Measurements from ENCODE around the gene DOCK9. TPM values are rescaled to one million over a fixed set of nuclear protein-coding genes. Genes with fewer than 3 reads are reported as not detected.

The DOCK9 gene
- total RNA-seq, 1 donor from 2014 or later, result 24.1 TPM

GRCh38 chr13:98959291-98959690 is 18.6 kb downstream of the DOCK9 start:
- no peak for DNase-seq (ENCODE audit: extremely low spot score, unreplicated experiment)
- no peak for TF ChIP-seq CTCF (IDR thresholded peaks at IDR 0.05)
- Mint-ChIP-seq H3K27ac (ENCODE audit: unreplicated experiment) (no peak overlapping the region), H3K36me3 (ENCODE audit: unreplicated experiment) (no peaks in the 10 kb centered on the region), H3K9me3 (ENCODE audit: unreplicated experiment) (no peaks in the 10 kb centered on the region), H3K4me1 (ENCODE audit: unreplicated experiment) (peaks cover 17% of the 10 kb centered on the region), H3K27me3 (ENCODE audit: unreplicated experiment) (no peaks in the 10 kb centered on the region), H3K4me3 (ENCODE audit: unreplicated experiment) (no peak overlapping the region)

- H3K9me3 Mint-ChIP-seq (ENCODE audit: unreplicated experiment), result no peaks in the 10 kb centered on the region
- TF ChIP-seq CTCF (IDR thresholded peaks at IDR 0.05), result no peak
- no peak overlapping the region for H3K27ac Mint-ChIP-seq (ENCODE audit: unreplicated experiment)
- H3K27me3 Mint-ChIP-seq (ENCODE audit: unreplicated experiment), result no peaks in the 10 kb centered on the region
- H3K36me3 Mint-ChIP-seq (ENCODE audit: unreplicated experiment), result no peaks in the 10 kb centered on the region
- DNase-seq (ENCODE audit: extremely low spot score, unreplicated experiment), result no peak
- peaks cover 17% of the 10 kb centered on the region for H3K4me1 Mint-ChIP-seq (ENCODE audit: unreplicated experiment)
- H3K4me3 Mint-ChIP-seq (ENCODE audit: unreplicated experiment), result no peak overlapping the region
These were observed 19.4 kb downstream of the DOCK9 start for GRCh38 chr13:98958443-98958794.

- Mint-ChIP-seq H3K4me3 (ENCODE audit: unreplicated experiment) (no peak overlapping the region), H3K9me3 (ENCODE audit: unreplicated experiment) (no peaks in the 10 kb centered on the region), H3K36me3 (ENCODE audit: unreplicated experiment) (no peaks in the 10 kb centered on the region), H3K27ac (ENCODE audit: unreplicated experiment) (no peak overlapping the region), H3K27me3 (ENCODE audit: unreplicated experiment) (no peaks in the 10 kb centered on the region), H3K4me1 (ENCODE audit: unreplicated experiment) (peaks cover 17% of the 10 kb centered on the region)
- no peak for DNase-seq (ENCODE audit: extremely low spot score, unreplicated experiment)
- no peak for TF ChIP-seq CTCF (IDR thresholded peaks at IDR 0.05)
These were observed 20.0 kb downstream of the DOCK9 start for GRCh38 chr13:98957731-98958442.

- peaks cover 3% of the 10 kb centered on the region for H3K4me1 Mint-ChIP-seq (ENCODE audit: unreplicated experiment)
- no peak overlapping the region for H3K27ac Mint-ChIP-seq (ENCODE audit: unreplicated experiment)
- no peaks in the 10 kb centered on the region for H3K36me3 Mint-ChIP-seq (ENCODE audit: unreplicated experiment)
- H3K27me3 Mint-ChIP-seq (ENCODE audit: unreplicated experiment), result no peaks in the 10 kb centered on the region
- no peak overlapping the region for H3K4me3 Mint-ChIP-seq (ENCODE audit: unreplicated experiment)
- TF ChIP-seq CTCF (IDR thresholded peaks at IDR 0.05), result no peak
- no peaks in the 10 kb centered on the region for H3K9me3 Mint-ChIP-seq (ENCODE audit: unreplicated experiment)
- DNase-seq (ENCODE audit: extremely low spot score, unreplicated experiment), result no peak
These were observed 22.5 kb downstream of the DOCK9 start for GRCh38 chr13:98955336-98955735.

GRCh38 chr13:98954313-98954712 is 23.6 kb downstream of the DOCK9 start:
- H3K9me3 Mint-ChIP-seq (ENCODE audit: unreplicated experiment), result no peaks in the 10 kb centered on the region
- no peaks in the 10 kb centered on the region for H3K36me3 Mint-ChIP-seq (ENCODE audit: unreplicated experiment)
- TF ChIP-seq CTCF (IDR thresholded peaks at IDR 0.05), result no peak
- no peak overlapping the region for H3K27ac Mint-ChIP-seq (ENCODE audit: unreplicated experiment)
- no peak for DNase-seq (ENCODE audit: extremely low spot score, unreplicated experiment)
- H3K4me3 Mint-ChIP-seq (ENCODE audit: unreplicated experiment), result no peak overlapping the region
- H3K27me3 Mint-ChIP-seq (ENCODE audit: unreplicated experiment), result no peaks in the 10 kb centered on the region
- H3K4me1 Mint-ChIP-seq (ENCODE audit: unreplicated experiment), result peaks cover under 1% of the 10 kb centered on the region
